CD4-positive, alpha-beta T cell treated with Interleukin-15 for 4 hours (primary cell): ENCODE data around the gene CCR8.
"Not testable (repeated sequence)": the region's sequence is repeated elsewhere in the genome, so short reads cannot be mapped to it uniquely, and the experiment has no call there.

Source experiments
- DNase-seq: peaks from one replicate; pipeline ENCODE4 v3.0.0-alpha.2; 2020; ENCODE audit warnings: low spot score

The CCR8 gene

DNA sequence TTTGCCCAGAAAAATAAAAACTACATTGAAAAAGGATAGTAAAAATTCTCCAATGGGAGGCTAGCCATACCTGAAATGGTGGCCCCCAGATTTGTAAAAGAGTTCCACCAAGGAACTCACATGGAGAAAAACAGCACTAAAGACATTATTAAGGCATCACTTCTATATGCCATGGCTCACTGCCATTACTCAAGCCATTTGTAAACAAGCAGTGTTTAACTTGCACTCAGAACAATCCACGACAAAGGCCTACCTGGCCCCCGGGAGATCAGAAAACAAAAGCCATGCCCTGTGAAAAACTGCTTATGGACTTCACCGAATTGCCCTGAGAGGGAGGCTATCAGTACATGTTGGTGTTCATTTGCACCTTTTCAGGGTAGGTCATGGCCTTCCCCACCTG is 19.6 kb downstream of the CCR8 start:
- DNase-seq: no peak

DNA sequence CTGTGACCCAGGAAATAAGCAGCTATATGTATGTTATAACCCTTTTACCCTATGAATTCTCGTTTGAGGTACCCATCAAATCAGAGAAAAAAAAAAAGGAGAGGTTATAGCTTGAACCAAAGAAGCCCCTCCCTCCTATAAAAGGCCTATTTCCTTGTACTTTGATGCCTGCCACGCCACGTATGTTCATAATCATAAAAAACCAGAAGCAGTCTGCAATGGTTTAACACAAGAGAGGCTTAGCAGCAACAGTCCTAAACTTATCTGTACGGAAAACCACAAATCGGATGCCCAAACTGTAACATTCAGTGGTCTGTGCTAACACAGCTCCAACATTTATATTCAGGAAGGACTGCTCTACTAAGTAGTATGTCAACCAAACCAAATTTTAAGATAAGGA is 21.2 kb downstream of the CCR8 start:
- no peak for DNase-seq

DNA sequence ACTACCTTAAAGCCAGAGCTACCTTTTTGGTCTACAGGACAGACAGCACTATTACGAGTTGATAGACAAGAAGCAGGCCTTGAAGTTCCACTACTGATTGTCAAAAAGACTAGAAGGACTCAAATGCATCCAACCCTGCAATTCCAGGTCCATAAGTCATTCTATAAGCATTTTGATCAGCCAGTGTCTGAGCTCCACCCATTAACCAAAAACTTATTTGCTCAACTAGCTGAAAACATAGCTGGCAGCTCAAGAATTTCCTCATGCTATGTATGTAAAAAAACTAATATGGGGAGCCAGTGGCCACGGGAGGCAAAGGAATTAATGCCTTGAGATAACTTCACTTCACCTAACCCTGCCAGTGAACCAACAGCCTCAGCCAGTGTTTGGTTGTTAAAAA is 21.6 kb downstream of the CCR8 start:
- not testable (repeated sequence) for DNase-seq

DNA sequence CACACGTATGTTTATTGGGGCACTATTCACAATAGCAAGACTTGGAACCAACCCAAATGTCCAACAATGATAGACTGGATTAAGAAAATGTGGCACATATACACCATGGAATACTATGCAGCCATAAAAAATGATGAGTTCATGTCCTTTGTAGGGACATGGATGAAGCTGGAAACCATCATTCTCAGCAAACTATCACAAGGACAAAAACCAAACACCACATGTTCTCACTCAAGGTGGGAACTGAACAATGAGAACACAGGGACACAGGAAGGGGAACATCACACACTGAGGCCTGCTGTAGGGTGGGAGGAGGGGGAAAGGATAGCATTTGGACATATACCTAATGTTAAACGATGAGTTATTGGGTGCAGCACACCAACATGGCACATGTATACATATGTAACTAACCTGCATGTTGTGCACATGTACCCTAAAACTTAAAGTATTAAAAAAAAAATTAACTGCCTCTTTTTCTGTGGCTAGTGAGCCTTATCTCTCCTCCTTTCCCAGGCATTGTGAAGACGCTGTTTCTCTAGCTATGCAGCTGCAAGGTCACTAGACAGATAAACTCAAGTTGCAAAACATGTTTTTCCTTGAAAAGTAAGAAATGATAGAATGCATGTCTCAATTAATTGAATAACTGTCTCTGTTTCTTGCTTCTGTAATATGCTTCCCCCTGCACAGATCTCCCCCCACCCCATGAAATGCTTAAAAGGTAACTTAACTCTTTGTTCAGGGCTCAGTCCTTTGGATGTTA is 23.8 kb downstream of the CCR8 start:
- not testable (repeated sequence) for DNase-seq

DNA sequence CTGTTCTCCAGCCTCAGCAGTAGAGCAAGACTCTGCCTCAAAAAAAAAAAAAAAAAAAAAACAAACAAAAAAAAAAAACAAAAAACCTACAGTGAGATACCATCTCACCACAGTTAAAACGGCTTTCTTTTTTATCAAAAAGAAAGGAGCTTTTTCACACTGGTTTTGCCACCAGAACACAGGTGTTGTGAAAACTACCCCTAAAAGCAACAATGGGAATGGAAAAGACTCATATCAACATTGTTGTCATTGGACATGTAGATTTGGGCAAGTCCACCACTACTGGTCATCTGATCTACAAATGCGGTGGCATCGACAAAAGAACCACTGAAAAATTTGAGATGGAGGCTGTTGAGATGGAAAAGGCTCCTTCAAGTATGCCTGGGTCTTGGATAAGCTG is 28.8 kb downstream of the CCR8 start:
- DNase-seq: no peak

DNA sequence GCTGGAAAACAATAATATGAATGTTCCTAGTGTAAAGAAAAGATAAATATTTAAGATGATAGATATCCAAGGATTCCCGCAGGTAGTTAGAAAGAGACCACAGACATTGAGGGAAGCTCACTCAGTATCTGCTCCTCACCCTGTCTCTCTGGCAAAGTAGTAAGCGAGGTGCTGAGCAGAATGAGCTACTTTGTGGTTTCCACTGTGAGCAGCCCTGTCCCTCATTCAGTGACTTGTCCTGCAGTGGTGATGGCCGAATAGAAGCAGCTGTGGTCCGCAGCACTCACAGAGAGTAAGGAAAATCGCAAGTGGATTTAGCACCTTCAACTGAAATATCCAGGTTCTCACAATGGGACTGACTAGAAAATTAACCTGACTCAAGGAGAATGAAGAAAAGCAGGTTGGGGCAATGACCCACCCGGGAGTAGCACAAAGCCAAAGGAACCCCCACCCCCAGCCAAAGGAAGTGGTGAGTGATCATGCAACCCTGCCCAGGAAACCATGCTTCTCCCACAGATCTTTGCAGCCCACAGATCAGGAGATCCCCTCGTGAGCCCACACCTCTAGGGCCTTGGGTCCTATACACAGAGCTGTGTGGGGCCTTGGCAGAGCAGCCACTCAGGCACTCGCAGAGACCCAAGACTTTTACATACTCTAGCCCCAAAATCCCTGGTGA is 31.9 kb downstream of the CCR8 start:
- DNase-seq: peak; percentile 51

DNA sequence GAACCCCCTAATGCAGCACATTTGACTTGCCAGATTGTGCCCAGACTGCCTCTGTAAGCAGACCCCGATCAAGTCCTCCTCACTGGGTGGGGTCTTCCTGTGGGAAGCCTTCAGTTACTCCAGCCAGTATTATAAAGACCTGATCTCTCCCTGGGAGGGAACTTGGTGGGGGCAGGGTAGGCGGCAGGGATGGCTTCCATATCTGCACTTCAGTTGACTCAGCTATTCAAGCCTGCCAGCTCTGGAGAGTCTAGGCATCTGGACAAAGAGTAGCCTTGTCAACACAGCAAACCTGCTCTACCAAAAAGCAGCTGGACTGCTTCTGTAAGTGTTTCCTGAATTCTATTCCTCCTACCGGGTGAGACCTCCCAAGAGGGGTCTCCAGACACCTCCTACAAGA is 32.7 kb downstream of the CCR8 start:
- no peak for DNase-seq

DNA sequence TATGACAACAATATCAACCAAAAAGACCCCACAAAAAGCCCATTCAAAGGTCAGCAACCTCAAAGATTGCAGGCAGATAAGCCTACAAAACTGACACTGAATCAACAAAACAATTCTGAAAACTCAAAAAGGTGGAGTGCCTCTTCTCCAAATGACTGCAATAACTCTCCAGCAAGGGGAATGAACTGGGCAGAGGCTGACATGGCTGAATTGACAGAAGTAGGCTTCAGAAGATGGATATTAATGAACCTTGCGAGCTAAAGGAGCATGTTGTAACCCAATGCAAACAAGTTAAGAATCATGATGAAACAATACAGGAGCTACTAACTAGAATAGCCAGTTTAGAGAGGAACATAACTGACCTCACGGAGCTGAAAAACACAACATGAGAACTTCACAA is 33.3 kb downstream of the CCR8 start:
- DNase-seq: no peak

DNA sequence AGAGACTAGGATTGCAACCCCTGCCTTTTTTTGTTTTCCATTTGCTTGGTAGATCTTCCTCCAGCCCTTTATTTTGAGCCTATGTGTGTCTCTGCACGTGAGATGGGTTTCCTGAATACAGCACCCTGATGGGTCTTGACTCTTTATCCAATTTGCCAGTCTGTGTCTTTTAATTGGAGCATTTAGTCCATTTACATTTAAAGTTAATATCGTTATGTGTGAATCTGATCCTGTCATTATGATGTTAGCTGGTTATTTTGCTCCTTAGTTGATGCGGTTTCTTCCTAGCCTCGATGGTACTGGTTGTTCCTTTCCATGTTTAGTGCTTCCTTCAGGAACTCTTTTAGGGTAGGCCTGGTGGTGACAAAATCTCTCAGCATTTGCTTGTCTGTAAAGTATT is 40.9 kb downstream of the CCR8 start:
- not testable (repeated sequence) for DNase-seq

DNA sequence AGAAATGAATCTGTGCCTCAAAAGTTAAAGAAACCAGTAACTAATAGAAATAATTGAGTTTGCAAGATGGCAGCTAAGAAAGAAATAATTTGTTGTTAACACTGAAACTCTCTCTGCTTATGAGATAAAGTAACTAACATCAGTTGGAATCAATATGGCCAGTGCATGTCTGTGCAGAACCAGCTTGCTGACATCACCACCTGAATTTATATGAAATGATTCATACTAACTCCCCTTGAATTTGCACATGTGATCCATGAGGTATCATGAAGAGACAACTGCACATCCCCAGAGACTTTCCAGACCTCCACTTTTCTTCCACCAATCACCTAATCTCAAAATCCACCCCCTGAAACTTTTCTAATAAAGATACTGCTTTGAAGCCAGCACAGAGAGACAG is 43.3 kb downstream of the CCR8 start:
- no peak for DNase-seq

DNA sequence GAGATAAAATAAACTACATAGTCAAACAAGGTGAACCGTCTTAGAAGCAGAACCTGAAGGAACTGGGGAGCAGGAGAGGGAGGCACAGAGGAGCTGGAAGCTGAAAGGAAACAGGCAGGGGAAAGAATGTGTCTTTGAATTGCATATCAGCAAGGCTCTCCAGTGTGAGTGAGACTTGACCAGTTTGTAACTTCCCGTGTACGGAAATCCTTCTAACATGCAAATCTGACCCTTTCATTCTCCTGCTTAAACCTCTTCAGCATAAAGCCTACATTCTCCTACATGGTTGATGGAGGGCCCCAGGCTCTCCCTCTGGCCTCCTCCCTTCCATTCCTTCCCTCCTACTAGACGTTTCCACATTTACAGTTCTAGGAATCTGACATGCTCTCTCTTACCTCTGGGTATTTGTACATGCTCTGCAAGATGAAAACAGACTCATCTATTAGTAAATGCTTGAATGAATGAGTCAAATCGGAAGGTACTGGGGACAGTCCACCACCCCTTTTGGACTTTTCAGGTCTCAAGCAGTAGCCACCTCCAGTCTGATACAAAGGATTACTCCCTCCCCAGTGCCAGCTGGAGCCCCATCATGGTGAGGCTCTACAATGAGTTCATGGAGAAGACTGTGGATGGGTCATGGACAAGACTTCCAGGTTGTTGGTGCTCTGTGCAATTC is 47.6 kb downstream of the CCR8 start:
- DNase-seq: no peak

DNA sequence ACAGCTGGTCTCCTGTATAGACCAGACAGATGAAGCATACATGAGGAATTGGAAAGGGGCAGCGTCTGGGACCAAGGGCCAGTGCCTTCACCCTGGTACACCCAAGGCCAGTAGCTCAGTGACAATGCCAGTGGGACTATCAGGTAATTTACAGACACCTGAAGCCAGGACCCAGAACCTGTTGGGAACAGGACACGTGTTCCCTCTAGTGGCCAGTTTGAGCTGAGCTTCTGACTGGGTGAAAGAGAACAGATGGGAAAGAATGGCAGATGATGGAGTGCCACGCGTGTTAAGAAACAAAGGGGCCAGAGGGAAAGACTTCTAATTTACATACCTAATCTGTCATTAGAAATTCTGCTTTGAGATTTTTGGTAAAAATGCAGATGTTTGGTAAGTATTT is 48.6 kb downstream of the CCR8 start:
- peak; percentile 74 for DNase-seq

DNA sequence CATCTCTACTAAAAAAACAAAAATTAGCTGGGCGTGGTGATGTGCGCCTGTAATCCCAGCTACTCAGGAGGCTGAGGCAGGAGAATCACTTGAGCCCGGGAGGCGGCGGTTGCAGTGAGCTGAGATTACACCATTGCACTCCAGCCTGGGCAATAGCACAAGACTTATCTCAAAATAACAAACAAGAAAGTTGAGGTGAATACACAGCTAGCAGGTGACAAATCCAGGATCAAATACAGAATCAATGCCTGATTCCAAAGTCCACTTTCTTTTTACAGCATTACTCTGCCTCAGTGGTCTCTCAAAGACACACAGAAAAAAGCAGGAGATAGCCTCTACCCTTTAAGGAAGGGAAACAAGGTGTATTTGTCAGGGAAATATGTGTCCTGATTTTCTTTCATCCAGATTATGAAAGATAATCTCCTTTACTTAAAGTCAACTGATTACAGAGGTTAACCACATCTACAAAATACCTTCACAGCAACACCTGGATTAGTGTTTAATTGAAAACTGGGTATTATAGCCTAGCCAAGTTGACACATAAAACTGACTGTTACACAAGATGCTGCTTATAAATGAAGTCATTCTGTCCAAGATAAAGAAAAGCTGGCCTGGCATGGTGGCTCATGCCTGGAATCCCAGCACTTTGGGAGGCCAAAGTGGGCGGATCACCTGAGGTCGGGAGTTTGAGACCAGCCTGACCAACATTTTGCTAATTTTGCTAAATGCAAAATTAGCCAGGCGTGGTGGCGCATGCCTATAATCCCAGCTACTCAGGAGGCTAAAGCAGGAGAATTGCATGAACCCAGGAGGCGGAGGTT is 49.7 kb downstream of the CCR8 start:
- no peak for DNase-seq

DNA sequence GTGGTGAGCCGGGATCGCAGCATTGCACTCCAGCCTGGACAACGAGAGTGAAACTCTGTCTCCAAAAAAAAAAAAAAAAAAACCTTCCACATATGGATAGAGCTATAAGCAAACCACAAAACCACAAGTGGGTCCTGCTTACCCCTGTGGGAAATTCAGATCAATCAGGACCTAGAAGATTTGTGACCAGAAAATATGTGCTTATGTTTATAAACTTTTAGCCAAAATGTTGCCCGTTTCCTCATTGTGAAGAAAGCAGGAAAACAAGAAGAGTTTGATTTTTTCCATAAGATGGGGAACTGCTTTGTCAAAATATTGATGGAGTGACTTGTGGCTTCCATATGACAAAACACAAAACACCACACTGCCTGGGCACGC is 50.3 kb downstream of the CCR8 start:
- DNase-seq: no peak

DNA sequence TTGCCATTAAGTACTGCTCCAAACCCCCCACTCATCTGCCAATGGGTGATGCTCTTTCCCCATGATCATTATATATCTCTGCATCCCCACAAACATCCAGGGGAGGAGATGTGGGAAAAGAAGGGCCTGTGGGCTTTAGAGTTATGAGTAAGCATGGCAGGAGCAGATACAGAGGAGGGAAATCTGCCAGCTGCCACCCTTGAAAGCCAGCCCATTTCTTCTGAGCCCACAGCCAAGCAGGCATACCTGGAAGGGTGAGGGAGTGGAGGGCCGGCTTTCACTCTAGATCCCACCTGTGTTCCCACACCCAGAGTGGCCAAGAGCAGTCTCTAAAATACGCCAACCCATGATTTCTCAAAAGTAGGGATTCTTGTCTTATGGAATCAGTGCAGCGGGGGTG is 51.9 kb downstream of the CCR8 start:
- no peak for DNase-seq
